DOHH2 (cell line): ENCODE measurements around the gene NCKAP5.

Experiments
- H3F3A ChIP-seq: fragments of 200-600 bp; sonication (generic), shearing (Covaris generic); 2 replicates; pipeline ENCODE4 v1.6.0; 2016; ENCODE audit warnings: antibody characterized with exemption, mild to moderate bottlenecking; ENCODE audit not compliant: control insufficient read depth, insufficient read depth
- H3K27ac ChIP-seq: fragments of 200-600 bp; sonication (generic); 2 replicates; pipeline ENCODE4 v1.5.1; 2014; ENCODE audit warnings: low read depth, mild to moderate bottlenecking, low read length, moderate library complexity
- H3K27me3 ChIP-seq: fragments of 200-600 bp; sonication (generic); 2 replicates; pipeline ENCODE4 v1.6.1; 2014; ENCODE audit warnings: mild to moderate bottlenecking, low read length, mixed read lengths; ENCODE audit not compliant: control insufficient read depth
- H3K36me3 ChIP-seq: fragments of 200-600 bp; sonication (generic); 2 replicates; pipeline ENCODE4 v1.6.1; 2014; ENCODE audit warnings: mild to moderate bottlenecking, low read length, moderate library complexity, mixed read lengths; ENCODE audit not compliant: control insufficient read depth
- H3K4me1 ChIP-seq: fragments of 200-600 bp; sonication (generic); 2 replicates; pipeline ENCODE4 v1.6.1; 2014; ENCODE audit warnings: mild to moderate bottlenecking, low read length, mixed read lengths; ENCODE audit not compliant: control insufficient read depth
- H3K4me2 ChIP-seq: fragments of 200-600 bp; sonication (generic); 2 replicates; pipeline ENCODE4 v1.6.0; 2014; ENCODE audit warnings: mild to moderate bottlenecking, low read length, moderate library complexity
- H3K4me3 ChIP-seq: fragments of 200-600 bp; sonication (generic); 2 replicates; pipeline ENCODE4 v1.5.1; 2014; ENCODE audit warnings: mild to moderate bottlenecking, low read length, mixed read lengths
- H3K79me2 ChIP-seq: fragments of 200-600 bp; sonication (generic); 2 replicates; pipeline ENCODE4 v1.6.1; 2014; ENCODE audit warnings: mild to moderate bottlenecking, low read length, mixed read lengths; ENCODE audit not compliant: control insufficient read depth
- H3K9me2 ChIP-seq: fragments of 200-600 bp; sonication (generic); replicated peaks from 2 replicates; pipeline ENCODE4 v1.6.1; 2014; ENCODE audit warnings: mild to moderate bottlenecking, low read length, mixed read lengths; ENCODE audit not compliant: control insufficient read depth
- H3K9me3 ChIP-seq: fragments of 200-600 bp; sonication (generic); 2 replicates; pipeline ENCODE4 v1.6.1; 2014; ENCODE audit warnings: antibody characterized with exemption, low read length, mixed read lengths; ENCODE audit not compliant: control insufficient read depth, insufficient read depth
- H4K20me1 ChIP-seq: fragments of 200-600 bp; sonication (generic); 2 replicates; pipeline ENCODE4 v1.6.0; 2014; ENCODE audit warnings: low read depth, mild to moderate bottlenecking, antibody characterized with exemption, low read length, moderate library complexity; ENCODE audit not compliant: control insufficient read depth, insufficient read depth
- CTCF ChIP-seq: fragments of 200-600 bp; sonication (generic); IDR thresholded peaks from one replicate; pipeline ENCODE4 v1.5.1; 2014; ENCODE audit warnings: antibody characterized with exemption, mild to moderate bottlenecking, low read depth, low read length; ENCODE audit not compliant: poor library complexity, severe bottlenecking
- EZH2phosphoT487 ChIP-seq: fragments of 200-600 bp; sonication (generic); IDR thresholded peaks from 2 replicates; pipeline ENCODE4 v1.6.1; 2017; ENCODE audit warnings: borderline replicate concordance, mild to moderate bottlenecking, antibody characterized with exemption, low read length, moderate library complexity, mixed read lengths

Gene NCKAP5

GRCh38 chr2:132797556-132797955, 770.7 kb downstream of the NCKAP5 start:
- Histone ChIP-seq H3K36me3 (no peaks in the 10 kb centered on the region), H3K79me2 (no peaks in the 10 kb centered on the region), H3K4me3 (no peak overlapping the region), H4K20me1 (no peaks in the 10 kb centered on the region), H3K4me2 (no peak overlapping the region), H3K9me3 (no peaks in the 10 kb centered on the region), H3F3A (no peaks in the 10 kb centered on the region), H3K4me1 (no peaks in the 10 kb centered on the region), H3K27me3 (no peaks in the 10 kb centered on the region), H3K9me2 (no peaks in the 10 kb centered on the region), H3K27ac (no peak overlapping the region)
- TF ChIP-seq CTCF = no peak
- TF ChIP-seq EZH2phosphoT487 = no peak

GRCh38 chr2:132797071-132797470, 771.2 kb downstream of the NCKAP5 start:
- H3K9me3 ChIP-seq = no peaks in the 10 kb centered on the region
- TF ChIP-seq EZH2phosphoT487 (no peak), CTCF (no peak)
- no peaks in the 10 kb centered on the region for H3K36me3 ChIP-seq

GRCh38 chr2:132795220-132795619, 773.0 kb downstream of the NCKAP5 start:
- Histone ChIP-seq H3K4me1 (no peaks in the 10 kb centered on the region), H3F3A (no peaks in the 10 kb centered on the region), H3K27me3 (no peaks in the 10 kb centered on the region), H4K20me1 (no peaks in the 10 kb centered on the region), H3K9me2 (no peaks in the 10 kb centered on the region), H3K9me3 (no peaks in the 10 kb centered on the region), H3K27ac (no peak overlapping the region), H3K36me3 (no peaks in the 10 kb centered on the region), H3K79me2 (no peaks in the 10 kb centered on the region), H3K4me3 (no peak overlapping the region), H3K4me2 (no peak overlapping the region)
- TF ChIP-seq EZH2phosphoT487 (no peak), CTCF (no peak)

More at GRCh38 chr2:132797071-132797470, 771.2 kb downstream of the NCKAP5 start:
- H3K9me2 ChIP-seq = no peaks in the 10 kb centered on the region
- H3K27ac ChIP-seq = no peak overlapping the region
- H3F3A ChIP-seq = no peaks in the 10 kb centered on the region
- H4K20me1 ChIP-seq = no peaks in the 10 kb centered on the region
- no peak overlapping the region for H3K4me3 ChIP-seq
- no peak overlapping the region for H3K4me2 ChIP-seq
- H3K27me3 ChIP-seq = no peaks in the 10 kb centered on the region
- H3K79me2 ChIP-seq = no peaks in the 10 kb centered on the region
- no peaks in the 10 kb centered on the region for H3K4me1 ChIP-seq

- Histone ChIP-seq H3K9me2 (no peaks in the 10 kb centered on the region), H3F3A (no peaks in the 10 kb centered on the region), H3K4me2 (no peak overlapping the region), H4K20me1 (no peaks in the 10 kb centered on the region), H3K27ac (no peak overlapping the region), H3K9me3 (no peaks in the 10 kb centered on the region), H3K4me1 (no peaks in the 10 kb centered on the region), H3K4me3 (no peak overlapping the region), H3K36me3 (no peaks in the 10 kb centered on the region), H3K27me3 (no peaks in the 10 kb centered on the region), H3K79me2 (no peaks in the 10 kb centered on the region)
- TF ChIP-seq CTCF = no peak
- no peak for TF ChIP-seq EZH2phosphoT487
Observed at GRCh38 chr2:132793532-132793931, 774.7 kb downstream of the NCKAP5 start.
